Kidney (tissue), 14 donors: ENCODE results near the gene PPP2R2B. TPM values are rescaled to one million over a fixed set of nuclear protein-coding genes. Genes with fewer than 3 reads are reported as not detected.

Experiments used
- DNase-seq, 5 donors: peaks; one replicate each; pipeline ENCODE4 v3.0.0-alpha.2; 2013 to 2020
- FAIRE-seq: peaks from 2 replicates; lab custom pipeline; 2012; peaks lifted over from hg19 to GRCh38; lab: Jason Lieb, UNC
- H3K27ac ChIP-seq, 2 donors: one replicate each; pipeline ENCODE4 v1.7.0; 2013; ENCODE audit warnings: low read depth in 2 of 2, low read length in 2 of 2, inconsistent platforms in 1 of 2
- H3K27me3 ChIP-seq: one replicate; pipeline ENCODE4 v1.7.1; 2013; ENCODE audit warnings: low read length, inconsistent platforms; ENCODE audit not compliant: control insufficient read depth, insufficient read depth
- H3K36me3 ChIP-seq, 3 donors: one replicate each; pipeline versions ENCODE4 v1.7.0 to v1.7.1; 2013; ENCODE audit warnings: low read length in 3 of 3, control low read depth in 1 of 3, inconsistent platforms in 1 of 3; ENCODE audit not compliant: insufficient read depth in 3 of 3, control insufficient read depth in 2 of 3
- H3K4me1 ChIP-seq, 3 donors: one replicate each; pipeline versions ENCODE4 v1.7.0 to v1.7.1; 2013; ENCODE audit warnings: low read length in 3 of 3, inconsistent platforms in 1 of 3, low read depth in 1 of 3; ENCODE audit not compliant: control insufficient read depth in 2 of 3, insufficient read depth in 2 of 3
- H3K4me3 ChIP-seq, 3 donors: one replicate each; pipeline versions ENCODE4 v1.7.0 to v1.8.1; 2013; ENCODE audit warnings: low read length in 3 of 3, control low read depth in 1 of 3, inconsistent platforms in 1 of 3
- H3K9ac ChIP-seq, 3 donors: one replicate each; pipeline versions ENCODE4 v1.7.0 to v1.7.1; 2013; ENCODE audit warnings: low read length in 3 of 3, control low read depth in 1 of 3, inconsistent platforms in 1 of 3
- H3K9me3 ChIP-seq, 3 donors: one replicate each; pipeline versions ENCODE4 v1.7.0 to v1.7.1; 2013; ENCODE audit warnings: low read length in 3 of 3, control low read depth in 1 of 3, inconsistent platforms in 1 of 3; ENCODE audit not compliant: control insufficient read depth in 2 of 3, insufficient read depth in 1 of 3
- CTCF ChIP-seq: IDR thresholded peaks from 3 replicates; pipeline ENCODE4 v1.5.1; 2012; ENCODE audit warnings: mild to moderate bottlenecking, moderate library complexity, borderline replicate concordance; ENCODE audit not compliant: insufficient read depth; ENCODE audit errors: extremely low read depth
- intact Hi-C: fragments of 100-400 bp; cut with DNase I; formaldehyde crosslinking; loops from one replicate; pipeline ENCODE4 v1.11.1; 2022
- polyA plus RNA-seq: library from polyadenylated mRNA; stranded (reverse); fragments of 350-450 nt; fragmentation: Illumina TruSeq; extraction: RNeasy Lipid Tissue Mini Kit (QIAGEN cat#74804); gene quantifications from one replicate; pipeline ENCODE4 v1.2.3, GENCODE V29; 2014; ENCODE audit warnings: low read depth, low replicate concordance; ENCODE audit not compliant: insufficient read depth
- total RNA-seq: library from RNA; stranded (reverse); fragmentation: NEBNext Ultra II Directional; extraction: Animal tissue kit (Norgen Biotek cat#: 25700); gene quantifications from one replicate; pipeline ENCODE4 v1.2.1, GENCODE V29; 2021
- donor health status: control.
- donor health status: control.
- donor health status: control.
- donor health status: control.
- donor health status: control.
- donor health status: DM: yes; HTN: yes; CAD: no.
- donor health status: Normal renal cell carcinoma (clear cell type).

Gene PPP2R2B
- total and polyA plus RNA-seq, 2 donors from 2014 or later, result 4.0 to 8.2 TPM

DNA sequence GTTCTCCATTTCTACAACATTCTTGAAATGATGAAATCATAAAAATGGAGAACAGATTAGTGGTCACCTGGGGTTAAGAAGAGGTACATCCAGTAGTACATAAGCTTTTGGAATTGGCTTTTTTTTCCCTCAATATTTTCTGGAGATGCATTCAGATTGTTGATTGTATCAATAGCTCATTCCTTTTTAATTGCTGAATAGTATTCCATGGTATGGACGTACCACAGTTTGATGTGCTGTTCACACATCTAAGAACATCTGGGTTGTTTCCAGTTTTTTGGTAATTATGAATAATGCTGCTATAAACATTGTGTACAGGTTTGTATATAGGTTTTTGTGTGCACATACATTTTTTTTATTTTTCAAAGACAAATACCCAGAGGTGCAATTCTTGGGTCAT, 130.0 kb downstream of the PPP2R2B start:
- no peak overlapping the region for H3K9ac ChIP-seq
- no peaks in the 10 kb centered on the region for H3K27me3 ChIP-seq
- H3K27ac ChIP-seq, result no peak overlapping the region
- H3K36me3 ChIP-seq, result no peaks in the 10 kb centered on the region
- FAIRE-seq, result no peak
- intact Hi-C loops, result no loop called here
- no peaks in the 10 kb centered on the region for H3K4me1 ChIP-seq
- H3K9me3 ChIP-seq, result no peaks in the 10 kb centered on the region
- no peak for DNase-seq
- no peak for TF ChIP-seq CTCF
- H3K4me3 ChIP-seq, result no peak overlapping the region

- intact Hi-C loops, result no loop called here
- H3K27me3 ChIP-seq, result no peaks in the 10 kb centered on the region
- H3K4me1 ChIP-seq, result no peaks in the 10 kb centered on the region
- H3K27ac ChIP-seq, result no peak overlapping the region
- H3K9me3 ChIP-seq, result no peaks in the 10 kb centered on the region
- DNase-seq (no peak), FAIRE-seq (no peak)
- H3K36me3 ChIP-seq, result no peaks in the 10 kb centered on the region
- no peak for TF ChIP-seq CTCF
- no peak overlapping the region for H3K4me3 ChIP-seq
- H3K9ac ChIP-seq, result no peak overlapping the region
Observed at GRCh38 chr5:146745931-146746577, 132.5 kb downstream of the PPP2R2B start.

DNA sequence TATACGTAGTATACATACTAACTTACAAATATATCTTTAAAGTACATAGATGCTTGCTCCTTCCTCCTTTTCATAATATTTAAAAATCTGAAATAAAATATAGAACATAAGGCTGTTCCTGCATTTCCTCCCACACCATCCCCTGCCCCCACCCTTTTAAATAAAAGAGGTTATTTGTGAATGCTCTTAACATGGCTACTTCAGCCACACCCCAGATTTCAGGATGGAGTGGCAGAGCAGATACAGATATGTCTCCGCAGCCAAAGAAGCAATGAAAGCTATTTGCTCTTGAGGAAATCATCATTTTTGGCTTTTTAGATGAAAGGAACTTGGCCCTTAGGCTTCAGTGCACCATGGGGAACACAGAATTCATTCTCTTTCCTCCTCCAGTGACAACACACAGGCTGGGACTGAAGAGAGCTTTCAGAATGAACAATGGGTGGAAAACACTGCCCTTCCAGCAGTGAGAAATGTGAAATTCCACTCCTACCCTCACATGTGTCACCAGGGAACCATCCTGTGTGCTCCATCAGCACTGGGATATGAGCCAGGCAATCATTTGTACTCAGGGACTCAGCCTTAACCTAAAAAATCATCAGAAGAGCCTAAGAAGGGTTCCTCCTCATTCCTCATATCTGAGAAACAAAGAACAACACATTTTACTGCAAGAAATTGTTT, 134.3 kb downstream of the PPP2R2B start:
- H3K27me3 ChIP-seq, result no peaks in the 10 kb centered on the region
- H3K4me3 ChIP-seq, result no peak overlapping the region
- no peaks in the 10 kb centered on the region for H3K36me3 ChIP-seq
- intact Hi-C loops, result no loop called here
- no peak overlapping the region for H3K27ac ChIP-seq
- FAIRE-seq (no peak), DNase-seq (no peak)
- H3K4me1 ChIP-seq, result no peaks in the 10 kb centered on the region
- no peak overlapping the region for H3K9ac ChIP-seq
- H3K9me3 ChIP-seq, result no peaks in the 10 kb centered on the region
- TF ChIP-seq CTCF, result no peak
